ENCODE measurements around the gene RNU2-63P. TPM values are rescaled to one million over a fixed set of nuclear protein-coding genes. Genes with fewer than 3 reads are reported as not detected.

Gene RNU2-63P
- 10 to 100 TPM; 12.9 to 24.5 (median 19.1) TPM for total RNA-seq (2021; fragmentation: NEBNext Ultra II Directional; extraction: Animal tissue kit (Norgen Biotek cat#: 25700))
- long read RNA-seq, partial matches to known transcripts: 0 of 1 reads
- long read RNA-seq, other reads (novel, unspliced or antisense): 1 of 1 reads

DNA sequence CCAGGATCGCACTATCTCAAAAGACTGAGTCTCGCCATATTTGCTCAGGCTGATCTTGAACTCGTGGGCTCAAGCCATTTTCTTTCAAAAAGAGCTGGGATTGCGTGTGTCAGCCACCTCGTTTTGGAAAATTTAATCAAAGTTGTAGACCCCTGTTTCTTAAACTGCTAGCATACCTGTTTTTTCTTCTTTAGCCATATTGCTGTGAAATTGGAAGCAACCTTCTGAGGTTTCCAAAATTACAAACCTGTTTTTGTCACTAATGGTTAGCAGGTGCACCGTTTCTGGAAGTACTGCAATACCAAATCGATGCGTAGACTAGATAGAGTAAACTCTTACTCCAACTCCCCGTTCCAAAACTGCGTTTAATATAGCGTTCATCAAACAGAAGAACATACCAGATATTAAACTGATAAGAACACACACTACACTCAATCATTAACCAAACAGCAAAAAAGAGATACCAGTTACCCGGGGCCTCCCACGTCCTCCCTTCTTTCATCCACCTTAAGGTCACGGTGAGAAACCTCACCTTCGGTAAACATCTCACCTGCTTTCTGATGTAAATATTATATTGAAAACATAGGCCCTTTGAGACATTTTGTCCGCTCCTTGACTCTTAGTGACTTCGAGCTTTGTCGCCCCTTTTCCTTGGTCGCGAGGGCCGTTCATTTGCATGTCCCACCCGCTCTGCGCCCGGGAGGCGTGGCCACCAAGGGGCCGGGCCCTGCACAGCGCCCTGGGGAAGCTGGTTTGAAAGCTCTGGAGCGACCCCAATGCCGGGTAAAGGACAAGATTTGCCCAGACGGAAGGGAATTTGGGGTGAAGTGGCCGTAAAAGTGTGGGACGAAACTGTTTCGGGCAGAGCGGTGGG lies at the start of gene RNU2-63P:
RNU2-63P (minus strand) TSS at position 462 of the 874 bp plus-strand sequence.
- Mint-ChIP-seq H3K4me1 (ENCODE audit: low read depth) (peaks cover 18% of the 10 kb centered on the region), H3K9me3 (no peaks in the 10 kb centered on the region), H3K27me3 (ENCODE audit: insufficient read depth) (peaks cover 10% of the 10 kb centered on the region), H3K4me3 (peak within 1 kb of the TSS; percentile 93), H3K27ac (peak within 1 kb of the TSS; percentile 99), H3K36me3 (ENCODE audit: low read depth) (no peaks in the 10 kb centered on the region)
- DNase-seq: peak; percentile 97
- TF ChIP-seq, protein P1, sequence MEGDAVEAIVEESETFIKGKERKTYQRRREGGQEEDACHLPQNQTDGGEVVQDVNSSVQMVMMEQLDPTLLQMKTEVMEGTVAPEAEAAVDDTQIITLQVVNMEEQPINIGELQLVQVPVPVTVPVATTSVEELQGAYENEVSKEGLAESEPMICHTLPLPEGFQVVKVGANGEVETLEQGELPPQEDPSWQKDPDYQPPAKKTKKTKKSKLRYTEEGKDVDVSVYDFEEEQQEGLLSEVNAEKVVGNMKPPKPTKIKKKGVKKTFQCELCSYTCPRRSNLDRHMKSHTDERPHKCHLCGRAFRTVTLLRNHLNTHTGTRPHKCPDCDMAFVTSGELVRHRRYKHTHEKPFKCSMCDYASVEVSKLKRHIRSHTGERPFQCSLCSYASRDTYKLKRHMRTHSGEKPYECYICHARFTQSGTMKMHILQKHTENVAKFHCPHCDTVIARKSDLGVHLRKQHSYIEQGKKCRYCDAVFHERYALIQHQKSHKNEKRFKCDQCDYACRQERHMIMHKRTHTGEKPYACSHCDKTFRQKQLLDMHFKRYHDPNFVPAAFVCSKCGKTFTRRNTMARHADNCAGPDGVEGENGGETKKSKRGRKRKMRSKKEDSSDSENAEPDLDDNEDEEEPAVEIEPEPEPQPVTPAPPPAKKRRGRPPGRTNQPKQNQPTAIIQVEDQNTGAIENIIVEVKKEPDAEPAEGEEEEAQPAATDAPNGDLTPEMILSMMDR (IDR thresholded peaks at IDR 0.05): 0 out of 2 replicates have a peak, but pooled peaks have one; percentile 12

DNA sequence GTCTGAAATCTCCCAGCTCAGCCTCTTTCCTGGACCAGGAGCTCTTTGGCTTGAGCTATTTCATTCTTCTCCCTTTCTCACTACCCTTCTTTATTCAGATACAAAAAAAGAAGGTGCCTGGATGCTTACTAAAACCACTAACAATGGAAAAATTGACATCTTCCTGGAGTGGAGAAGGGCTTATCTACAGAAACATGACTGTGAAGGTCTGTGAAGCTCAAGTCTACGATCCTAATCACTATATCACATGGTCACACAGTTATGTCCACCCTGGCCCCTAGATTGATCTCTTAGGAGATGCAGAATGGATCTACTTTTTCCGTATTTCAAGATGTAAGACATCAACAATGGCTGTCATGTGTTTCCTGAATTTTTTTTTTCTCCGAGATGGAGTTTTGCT lies 44.9 kb upstream of the RNU2-63P start:
- Mint-ChIP-seq H3K9me3 (no peaks in the 10 kb centered on the region), H3K4me3 (no peak overlapping the region), H3K27me3 (ENCODE audit: insufficient read depth) (peaks cover 6% of the 10 kb centered on the region), H3K27ac (no peak overlapping the region), H3K4me1 (ENCODE audit: low read depth) (peaks cover 8% of the 10 kb centered on the region), H3K36me3 (ENCODE audit: low read depth) (no peaks in the 10 kb centered on the region)
- DNase-seq: no peak
- TF ChIP-seq, protein P1 (IDR thresholded peaks at IDR 0.05): no peak

DNA sequence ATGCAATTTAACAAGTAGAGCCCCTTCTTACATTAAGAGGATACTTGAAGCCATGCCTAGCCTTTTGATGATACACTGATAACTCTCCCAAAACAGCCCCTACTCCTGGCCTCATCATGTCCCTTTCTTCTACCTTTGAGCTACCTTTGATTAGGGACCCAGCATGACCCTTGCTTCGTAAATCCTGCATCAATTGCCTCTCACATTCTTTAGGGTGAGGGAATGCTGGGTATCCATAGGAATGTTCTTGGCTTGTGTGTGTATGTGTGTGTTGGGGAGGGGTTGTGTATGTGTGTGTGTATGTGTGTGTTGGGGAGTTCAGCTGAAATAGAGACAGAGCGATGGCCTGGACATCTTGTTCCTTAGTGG lies 44.5 kb upstream of the RNU2-63P start:
- peaks cover 6% of the 10 kb centered on the region for H3K27me3 Mint-ChIP-seq (ENCODE audit: insufficient read depth)
- H3K4me3 Mint-ChIP-seq: no peak overlapping the region
- no peak for DNase-seq
- peaks cover 3% of the 10 kb centered on the region; the same call in 1 of the 2 replicates for H3K36me3 Mint-ChIP-seq (ENCODE audit: low read depth)
- H3K9me3 Mint-ChIP-seq: no peaks in the 10 kb centered on the region
- TF ChIP-seq, protein P1 (IDR thresholded peaks at IDR 0.05): no peak
- H3K4me1 Mint-ChIP-seq (ENCODE audit: low read depth): peaks cover 12% of the 10 kb centered on the region
- H3K27ac Mint-ChIP-seq: no peak overlapping the region

DNA sequence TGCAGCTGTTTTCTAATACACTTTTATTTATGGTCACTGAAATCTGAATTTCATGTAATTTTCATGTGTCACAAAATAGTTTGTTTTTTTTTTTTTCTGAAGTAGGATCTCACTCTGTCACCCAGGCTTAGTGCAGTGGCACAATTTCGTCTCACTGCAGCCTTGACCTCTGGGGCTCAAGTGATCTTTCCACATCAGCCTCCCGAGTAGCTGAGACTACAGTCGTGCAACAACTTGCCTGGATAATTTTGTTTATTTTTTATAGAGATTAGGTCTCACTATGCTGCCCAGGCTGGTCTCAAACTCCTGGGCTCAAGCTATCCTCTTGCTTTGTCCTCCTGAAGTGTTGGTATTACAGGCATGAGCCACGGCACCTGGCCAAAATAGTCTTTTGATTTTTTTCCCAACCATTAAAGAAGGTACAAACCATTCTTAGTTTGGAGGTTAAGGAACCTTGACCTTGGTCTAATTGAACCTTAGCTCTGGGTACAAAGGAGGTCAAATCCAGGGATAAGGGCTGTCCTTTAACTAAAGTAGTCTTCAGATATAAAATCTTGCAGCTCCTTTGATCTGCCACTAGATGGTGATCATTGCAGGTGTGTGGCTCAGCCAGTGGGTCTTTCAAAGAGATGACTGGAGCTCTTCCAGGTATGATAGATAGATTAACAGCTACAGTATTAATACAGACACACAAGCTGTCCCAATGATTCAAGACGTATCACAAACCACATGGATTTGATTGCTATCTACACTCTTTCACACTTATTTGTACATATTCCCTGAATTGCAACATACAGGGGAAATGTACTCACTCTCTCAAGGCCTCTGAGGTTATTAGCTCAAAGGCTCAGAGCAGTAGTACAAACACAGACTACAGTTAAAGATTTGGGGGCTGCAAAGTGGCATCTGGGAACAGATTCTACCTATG lies 43.9 kb upstream of the RNU2-63P start:
- Mint-ChIP-seq H3K9me3 (peaks cover under 1% of the 10 kb centered on the region; the same call in 1 of the 2 replicates), H3K27ac (no peak overlapping the region), H3K4me1 (ENCODE audit: low read depth) (peaks cover 15% of the 10 kb centered on the region), H3K27me3 (ENCODE audit: insufficient read depth) (peaks cover 9% of the 10 kb centered on the region), H3K4me3 (no peak overlapping the region), H3K36me3 (ENCODE audit: low read depth) (peaks cover 5% of the 10 kb centered on the region)
- TF ChIP-seq, protein P1 (IDR thresholded peaks at IDR 0.05): peak; percentile 85
- peak; percentile 19 for DNase-seq

DNA sequence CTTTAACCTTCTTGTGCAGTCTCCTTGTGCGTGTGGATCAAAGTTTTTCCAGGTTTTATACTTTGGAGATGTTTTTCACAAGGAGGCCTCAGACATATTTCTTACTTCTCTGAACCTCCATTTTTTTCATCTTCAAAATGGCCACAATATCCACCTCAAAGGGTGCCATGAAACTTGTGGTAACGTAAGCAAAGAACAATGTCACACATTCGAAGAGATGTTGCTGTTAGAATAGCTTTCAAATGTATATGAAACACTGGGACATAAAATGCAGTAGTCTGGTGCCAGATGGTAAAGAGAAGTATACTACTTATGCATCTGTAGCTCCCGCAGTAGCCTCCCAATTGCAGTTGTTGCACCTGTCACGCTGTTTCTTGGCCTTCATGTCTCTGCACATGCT lies 41.8 kb upstream of the RNU2-63P start:
- Mint-ChIP-seq H3K27ac (no peak overlapping the region), H3K36me3 (ENCODE audit: low read depth) (peaks cover 24% of the 10 kb centered on the region), H3K4me3 (no peak overlapping the region), H3K9me3 (peaks cover 4% of the 10 kb centered on the region; the same call in 1 of the 2 replicates), H3K4me1 (ENCODE audit: low read depth) (peaks cover 36% of the 10 kb centered on the region), H3K27me3 (ENCODE audit: insufficient read depth) (peaks cover 10% of the 10 kb centered on the region)
- no peak for DNase-seq
- TF ChIP-seq, protein P1 (IDR thresholded peaks at IDR 0.05): no peak

All from HFFc6 (cell line).